Skeletal muscle tissue (tissue), 4 donors: ENCODE measurements around the gene NKX1-1. TPM values are rescaled to one million over a fixed set of nuclear protein-coding genes. Genes with fewer than 3 reads are reported as not detected.

Source experiments
- H3K27ac ChIP-seq: one replicate; pipeline ENCODE4 v1.7.0; 2013; ENCODE audit warnings: mild to moderate bottlenecking, low read depth, low read length, inconsistent platforms
- H3K27me3 ChIP-seq, 3 donors: one replicate each; pipeline ENCODE4 v1.7.0; 2013; ENCODE audit warnings: low read length in 3 of 3; ENCODE audit not compliant: control insufficient read depth in 3 of 3, insufficient read depth in 3 of 3
- H3K36me3 ChIP-seq, 3 donors: one replicate each; pipeline ENCODE4 v1.7.0; 2013; ENCODE audit warnings: low read length in 3 of 3; ENCODE audit not compliant: control insufficient read depth in 3 of 3, insufficient read depth in 3 of 3
- H3K4me1 ChIP-seq, 3 donors: one replicate each; pipeline ENCODE4 v1.7.0; 2013; ENCODE audit warnings: low read length in 3 of 3, mild to moderate bottlenecking in 3 of 3; ENCODE audit not compliant: control insufficient read depth in 3 of 3, insufficient read depth in 3 of 3
- H3K4me3 ChIP-seq, 3 donors: one replicate each; pipeline ENCODE4 v1.7.0; 2013; ENCODE audit warnings: low read length in 3 of 3
- H3K9ac ChIP-seq, 3 donors: one replicate each; pipeline ENCODE4 v1.7.0; 2013; ENCODE audit warnings: low read length in 3 of 3, mild to moderate bottlenecking in 3 of 3, moderate library complexity in 2 of 3, low read depth in 1 of 3
- H3K9me3 ChIP-seq, 3 donors: one replicate each; pipeline ENCODE4 v1.7.0; 2013; ENCODE audit warnings: low read length in 3 of 3; ENCODE audit not compliant: control insufficient read depth in 3 of 3
- total RNA-seq: library from RNA; depleted of rRNA; stranded (reverse); fragments of >200 nt; gene quantifications from one replicate; pipeline ENCODE4 v1.2.3, GENCODE V29; 2014
- donor health status: Osteomylitis.

Gene NKX1-1
- total RNA-seq, 1 donor from 2014 or later = not detected

DNA sequence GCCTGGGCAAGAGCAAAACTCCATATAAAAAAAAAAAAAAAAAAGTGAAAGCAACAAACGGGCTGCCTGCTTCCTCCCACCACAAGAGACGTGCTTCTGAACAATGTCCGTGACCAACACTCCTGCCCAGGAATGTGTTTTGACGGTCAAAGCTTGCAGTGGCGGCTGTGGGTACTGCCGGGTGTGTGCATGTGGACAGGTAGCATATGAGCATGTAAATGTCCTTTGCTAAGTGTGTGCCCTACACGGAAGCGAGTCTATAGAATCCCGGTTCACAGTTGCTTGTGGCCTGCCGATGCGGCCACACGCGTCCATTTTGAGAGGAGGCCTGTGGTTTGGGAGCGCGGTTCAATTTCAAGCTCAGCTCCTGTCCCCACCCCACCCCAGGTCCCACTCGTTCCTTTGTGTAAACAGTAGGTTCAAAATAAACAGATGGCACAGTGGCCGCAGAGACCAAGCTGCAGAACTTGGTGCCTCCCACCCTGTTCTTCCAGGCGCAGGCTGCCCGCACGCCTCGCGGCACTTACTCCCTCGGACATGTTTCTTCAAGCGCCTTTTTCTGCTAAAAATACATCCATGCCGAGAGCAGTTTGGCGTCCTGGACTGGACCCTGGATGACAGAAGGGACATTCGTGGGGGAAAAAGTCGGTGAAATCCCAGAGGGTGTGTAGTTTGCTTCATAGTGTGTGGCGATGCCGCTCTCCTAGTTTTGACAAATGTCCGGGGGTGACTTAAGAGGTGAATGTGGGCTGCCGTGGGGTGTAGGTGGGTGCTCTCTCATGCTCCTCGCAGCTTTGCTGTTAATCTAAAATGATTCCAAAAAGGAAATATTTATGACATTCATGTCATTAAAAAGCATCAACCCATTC, 11.5 kb upstream of the NKX1-1 start:
- Histone ChIP-seq H3K27ac (no peak overlapping the region), H3K9me3 (no peaks in the 10 kb centered on the region), H3K27me3 (peaks cover 42 to 60% (median 53%) of the 10 kb centered on the region in 3 donors), H3K36me3 (no peaks in the 10 kb centered on the region), H3K4me3 (no peak overlapping the region), H3K4me1 (no peaks in the 10 kb centered on the region), H3K9ac (no peak overlapping the region)

- no peaks in the 10 kb centered on the region for H3K4me1 ChIP-seq
- H3K27ac ChIP-seq = no peak overlapping the region
- no peak overlapping the region for H3K9ac ChIP-seq
- H3K36me3 ChIP-seq = no peaks in the 10 kb centered on the region
- H3K9me3 ChIP-seq = no peaks in the 10 kb centered on the region
- no peak overlapping the region for H3K4me3 ChIP-seq
- H3K27me3 ChIP-seq = peaks cover 50 to 66% (median 59%) of the 10 kb centered on the region in 3 donors
Observed at GRCh38 chr4:1416948-1417260, 10.7 kb upstream of the NKX1-1 start.

GRCh38 chr4:1416051-1416947, 10.1 kb upstream of the NKX1-1 start:
- H3K4me3 ChIP-seq = no peak overlapping the region
- no peak overlapping the region for H3K27ac ChIP-seq
- H3K4me1 ChIP-seq = no peaks in the 10 kb centered on the region
- no peak overlapping the region for H3K9ac ChIP-seq
- H3K27me3 ChIP-seq = peaks cover 56 to 72% (median 65%) of the 10 kb centered on the region in 3 donors
- H3K36me3 ChIP-seq = no peaks in the 10 kb centered on the region
- no peaks in the 10 kb centered on the region for H3K9me3 ChIP-seq

DNA sequence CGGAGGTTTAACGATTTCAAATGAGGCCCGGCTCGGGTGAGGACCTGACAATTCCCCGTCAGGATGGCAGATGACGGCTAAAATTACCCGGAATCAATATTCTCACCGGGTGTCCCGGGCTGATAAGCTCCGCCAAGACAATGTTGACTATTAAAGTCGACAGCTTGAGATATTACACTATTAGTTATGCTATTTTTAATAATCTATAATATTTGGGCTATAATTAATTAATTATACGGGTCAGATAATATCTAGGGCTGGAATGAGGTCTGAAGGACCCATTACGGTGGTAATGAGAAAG, 9.4 kb upstream of the NKX1-1 start:
- Histone ChIP-seq H3K27me3 (peaks cover 62 to 79% (median 70%) of the 10 kb centered on the region in 3 donors), H3K27ac (no peak overlapping the region), H3K4me3 (no peak overlapping the region), H3K9ac (no peak overlapping the region), H3K4me1 (no peaks in the 10 kb centered on the region), H3K9me3 (no peaks in the 10 kb centered on the region), H3K36me3 (no peaks in the 10 kb centered on the region)

DNA sequence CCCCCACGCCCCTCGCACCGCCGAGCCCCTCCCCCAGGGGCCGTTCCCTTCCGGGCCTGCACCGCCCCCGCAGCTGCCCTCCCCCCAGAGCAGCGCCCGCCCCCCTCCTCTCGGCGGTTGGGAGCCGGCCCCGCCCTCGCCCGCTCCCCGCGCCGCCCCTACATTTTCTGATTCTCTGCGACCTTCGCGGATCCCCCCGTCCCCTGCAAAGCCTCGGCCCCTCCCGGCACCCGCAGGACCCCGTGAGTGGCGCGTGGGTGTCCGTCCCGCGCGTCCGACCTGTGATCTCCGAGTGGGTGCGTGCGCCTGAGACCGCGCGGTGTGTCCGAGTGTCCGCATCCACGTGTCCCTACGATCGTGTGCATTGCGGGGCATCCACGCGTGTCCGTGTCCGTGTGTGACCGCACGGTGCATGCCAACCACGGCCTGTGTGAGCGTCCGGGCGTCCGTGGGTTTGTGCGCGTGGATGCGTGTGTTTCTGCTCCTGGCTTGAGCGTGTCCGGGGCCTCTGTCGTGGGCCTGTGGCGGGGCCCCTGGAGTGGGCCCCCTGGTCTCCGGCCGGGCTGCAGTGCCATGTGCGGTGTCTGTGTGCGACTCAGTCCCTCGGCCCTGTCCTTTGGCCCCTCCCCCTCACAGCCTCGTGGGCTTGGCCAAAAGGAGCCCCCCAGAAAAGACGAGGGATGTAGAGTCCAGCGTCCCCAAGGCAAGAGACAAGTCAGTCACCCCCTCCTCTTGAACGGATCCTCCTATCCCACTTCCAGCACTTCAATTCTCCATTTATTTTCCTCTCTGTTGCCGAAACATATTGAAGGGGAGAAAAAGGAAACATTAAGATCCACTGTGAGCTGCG, 8.8 kb upstream of the NKX1-1 start:
- H3K4me3 ChIP-seq = no peak overlapping the region
- no peaks in the 10 kb centered on the region for H3K9me3 ChIP-seq
- no peaks in the 10 kb centered on the region for H3K36me3 ChIP-seq
- peaks cover 63 to 84% (median 70%) of the 10 kb centered on the region in 3 donors for H3K27me3 ChIP-seq
- no peaks in the 10 kb centered on the region for H3K4me1 ChIP-seq
- H3K9ac ChIP-seq = no peak overlapping the region
- no peak overlapping the region for H3K27ac ChIP-seq

- Histone ChIP-seq H3K27me3 (peaks cover 67 to 86% (median 75%) of the 10 kb centered on the region in 3 donors), H3K4me3 (no peak overlapping the region), H3K4me1 (no peaks in the 10 kb centered on the region), H3K36me3 (no peaks in the 10 kb centered on the region), H3K9ac (no peak overlapping the region), H3K27ac (no peak overlapping the region), H3K9me3 (no peaks in the 10 kb centered on the region)
Observed at GRCh38 chr4:1413687-1414479, 7.6 kb upstream of the NKX1-1 start.

DNA sequence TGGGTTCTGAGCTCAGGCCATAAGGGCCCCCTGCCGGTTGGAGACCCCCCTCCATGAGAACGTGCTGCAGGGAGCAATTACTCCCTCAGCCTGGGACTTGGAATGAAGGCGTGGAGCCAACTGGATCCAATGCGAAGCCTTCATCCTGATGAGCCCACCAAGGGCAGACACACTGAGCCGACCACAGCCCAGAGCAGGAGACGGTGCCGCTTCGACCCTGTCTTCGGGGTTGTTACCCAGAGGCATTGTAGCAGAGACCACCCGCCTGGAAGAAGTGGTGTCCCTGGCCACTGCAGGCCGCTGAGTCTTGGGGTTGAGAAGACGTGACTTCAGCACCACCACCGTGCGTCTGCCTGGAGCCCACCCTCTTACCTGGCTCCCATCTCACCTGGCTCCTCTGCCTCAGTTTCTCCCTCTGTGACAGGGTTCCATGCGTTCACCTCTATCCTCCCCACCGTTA, 7.0 kb upstream of the NKX1-1 start:
- Histone ChIP-seq H3K36me3 (no peaks in the 10 kb centered on the region), H3K9me3 (no peaks in the 10 kb centered on the region), H3K4me3 (no peak overlapping the region), H3K4me1 (no peaks in the 10 kb centered on the region), H3K27me3 (peaks cover 68 to 87% (median 75%) of the 10 kb centered on the region in 3 donors), H3K27ac (no peak overlapping the region), H3K9ac (no peak overlapping the region)

DNA sequence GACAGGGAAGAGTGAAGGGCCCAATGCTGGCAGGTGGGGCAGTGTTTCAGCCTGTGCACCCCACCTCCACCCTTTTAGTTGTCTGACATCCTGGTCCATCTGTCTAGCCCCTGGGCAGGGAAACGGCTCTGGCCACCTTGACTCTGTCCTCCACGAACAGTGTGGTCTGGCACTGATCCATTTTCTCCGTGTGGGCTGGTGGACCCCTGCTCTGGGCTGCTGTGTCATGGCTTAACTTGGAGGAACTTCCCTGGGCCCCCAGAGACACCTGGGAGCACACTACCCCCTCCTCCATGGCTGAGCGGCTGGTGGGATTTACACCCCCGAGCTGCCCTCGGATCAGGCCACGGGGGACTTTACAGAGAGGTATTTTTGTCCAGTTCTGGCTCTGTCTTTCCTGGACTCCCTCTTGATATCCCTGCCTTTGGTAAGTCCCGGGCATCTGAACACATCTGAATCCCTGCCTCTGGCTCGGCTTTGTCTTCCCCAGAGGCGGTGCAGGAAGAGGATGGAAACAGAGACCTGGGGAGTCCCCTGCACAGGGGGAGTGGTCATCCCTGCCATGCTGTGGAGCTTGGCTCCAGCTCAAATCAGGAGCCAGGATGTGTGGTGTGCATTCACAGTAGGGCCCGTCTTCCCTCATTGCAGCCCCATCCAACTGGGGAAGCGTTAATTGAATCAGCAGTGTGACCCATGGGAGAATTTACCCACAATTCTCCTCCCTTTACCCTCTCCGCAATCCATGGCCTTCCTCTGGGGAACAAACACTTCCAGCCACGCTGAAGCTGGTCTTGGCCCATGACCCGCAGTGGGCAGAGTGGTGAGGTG, 6.3 kb upstream of the NKX1-1 start:
- no peaks in the 10 kb centered on the region for H3K36me3 ChIP-seq
- no peak overlapping the region for H3K27ac ChIP-seq
- H3K9me3 ChIP-seq = no peaks in the 10 kb centered on the region
- no peak overlapping the region for H3K9ac ChIP-seq
- H3K4me3 ChIP-seq = no peak overlapping the region
- peaks cover 72 to 87% (median 80%) of the 10 kb centered on the region in 3 donors for H3K27me3 ChIP-seq
- H3K4me1 ChIP-seq = no peaks in the 10 kb centered on the region
